ENCODE measurements around the gene MEGF11. TPM values are rescaled to one million over a fixed set of nuclear protein-coding genes. Genes with fewer than 3 reads are reported as not detected.

MEGF11 gene
- total RNA-seq, 1 donor, result 0.27 TPM

GRCh38 chr15:66072616-66073361 lies 180.8 kb downstream of the MEGF11 start:
- no peak for DNase-seq (ENCODE audit: low read depth in 2 of 3, low spot score in 2 of 3)

- no peak for DNase-seq (ENCODE audit: low read depth in 2 of 3, low spot score in 2 of 3)
Observed at GRCh38 chr15:66071921-66072295, 181.6 kb downstream of the MEGF11 start.

- no peak for DNase-seq (ENCODE audit: low read depth in 2 of 3, low spot score in 2 of 3)
Observed at GRCh38 chr15:66071160-66071920, 182.2 kb downstream of the MEGF11 start.

GRCh38 chr15:66070220-66070934 lies 183.2 kb downstream of the MEGF11 start:
- no peak for DNase-seq (ENCODE audit: low read depth in 2 of 3, low spot score in 2 of 3)

GRCh38 chr15:66069751-66070150 lies 183.8 kb downstream of the MEGF11 start:
- no peak for DNase-seq (ENCODE audit: low read depth in 2 of 3, low spot score in 2 of 3)

- no peak for DNase-seq (ENCODE audit: low read depth in 2 of 3, low spot score in 2 of 3)
Observed at GRCh38 chr15:66068801-66069200, 184.7 kb downstream of the MEGF11 start.

GRCh38 chr15:66067687-66068086 lies 185.9 kb downstream of the MEGF11 start:
- no peak for DNase-seq (ENCODE audit: low read depth in 2 of 3, low spot score in 2 of 3)

GRCh38 chr15:66066481-66066880 lies 187.1 kb downstream of the MEGF11 start:
- DNase-seq (ENCODE audit: low read depth in 2 of 3, low spot score in 2 of 3), result no peak

- DNase-seq (ENCODE audit: low read depth in 2 of 3, low spot score in 2 of 3), result no peak
Observed at GRCh38 chr15:66066005-66066404, 187.5 kb downstream of the MEGF11 start.

GRCh38 chr15:66065325-66065724 lies 188.2 kb downstream of the MEGF11 start:
- no peak for DNase-seq (ENCODE audit: low read depth in 2 of 3, low spot score in 2 of 3)

- no peak for DNase-seq (ENCODE audit: low read depth in 2 of 3, low spot score in 2 of 3)
Observed at GRCh38 chr15:66063147-66063546, 190.4 kb downstream of the MEGF11 start.

- no peak for DNase-seq (ENCODE audit: low read depth in 2 of 3, low spot score in 2 of 3)
Observed at GRCh38 chr15:66057089-66057488, 196.5 kb downstream of the MEGF11 start.

GRCh38 chr15:66053991-66054390 lies 199.6 kb downstream of the MEGF11 start:
- DNase-seq (ENCODE audit: low read depth in 2 of 3, low spot score in 2 of 3), result no peak

GRCh38 chr15:66051833-66052232 lies 201.7 kb downstream of the MEGF11 start:
- no peak for DNase-seq (ENCODE audit: low read depth in 2 of 3, low spot score in 2 of 3)

- no peak for DNase-seq (ENCODE audit: low read depth in 2 of 3, low spot score in 2 of 3)
Observed at GRCh38 chr15:66050264-66050663, 203.3 kb downstream of the MEGF11 start.

- DNase-seq (ENCODE audit: low read depth in 2 of 3, low spot score in 2 of 3), result no peak
Observed at GRCh38 chr15:66049353-66049752, 204.2 kb downstream of the MEGF11 start.

- DNase-seq (ENCODE audit: low read depth in 2 of 3, low spot score in 2 of 3), result no peak
Observed at GRCh38 chr15:66047321-66048024, 206.1 kb downstream of the MEGF11 start.

- DNase-seq (ENCODE audit: low read depth in 2 of 3, low spot score in 2 of 3), result no peak
Observed at GRCh38 chr15:66046751-66047150, 206.8 kb downstream of the MEGF11 start.

- no peak for DNase-seq (ENCODE audit: low read depth in 2 of 3, low spot score in 2 of 3)
Observed at GRCh38 chr15:66046326-66046725, 207.2 kb downstream of the MEGF11 start.

- no peak for DNase-seq (ENCODE audit: low read depth in 2 of 3, low spot score in 2 of 3)
Observed at GRCh38 chr15:66045542-66045941, 208.0 kb downstream of the MEGF11 start.

- DNase-seq (ENCODE audit: low read depth in 2 of 3, low spot score in 2 of 3), result no peak
Observed at GRCh38 chr15:66044837-66045236, 208.7 kb downstream of the MEGF11 start.
